ENCODE data around the gene KRTAP2-3. TPM values are rescaled to one million over a fixed set of nuclear protein-coding genes. Genes with fewer than 3 reads are reported as not detected.
"Not testable (repeated sequence)": the region's sequence is repeated elsewhere in the genome, so short reads cannot be mapped to it uniquely, and the experiment has no call there.

The KRTAP2-3 gene
- total and polyA plus RNA-seq, 9 donors: not detected

DNA sequence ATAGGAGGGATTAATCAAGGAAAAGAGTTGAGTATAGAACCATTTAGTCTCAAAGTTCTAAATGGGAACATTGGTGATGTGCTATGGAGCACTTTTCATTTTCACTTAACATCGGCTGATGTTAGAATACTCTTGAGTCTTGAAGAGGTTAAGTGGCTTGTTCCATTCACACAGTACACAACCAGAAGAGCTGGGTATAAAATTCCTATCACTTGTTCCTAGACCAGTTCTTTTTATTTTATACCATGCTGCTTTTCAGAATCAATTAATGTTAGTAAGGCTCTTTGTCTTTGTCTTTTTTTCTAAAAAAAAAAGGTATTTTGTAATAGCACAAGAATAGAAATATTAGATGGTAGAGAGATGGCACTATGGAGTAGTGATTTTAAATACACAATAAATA lies 17.0 kb downstream of the KRTAP2-3 start:
- 92 to 98% (median 96%) methylated on average over 1 of the region's 1 CpG for WGBS, 3 donors
- intact Hi-C loops (cut with DNase I): no loop called here
- no peak overlapping the region for H3K27ac ChIP-seq
- no peaks in the 10 kb centered on the region for H3K4me1 ChIP-seq (ENCODE audit: insufficient read depth)
- H3K9me3 ChIP-seq: no peaks in the 10 kb centered on the region
- no peaks in the 10 kb centered on the region for H3K27me3 ChIP-seq
- H3K36me3 ChIP-seq: no peaks in the 10 kb centered on the region
- H3K4me3 ChIP-seq: no peak overlapping the region
- TF ChIP-seq POLR2A (IDR thresholded peaks at IDR 0.05) (no peak), EP300 (IDR thresholded peaks at IDR 0.05) (no peak)
- TF ChIP-seq, protein P1, sequence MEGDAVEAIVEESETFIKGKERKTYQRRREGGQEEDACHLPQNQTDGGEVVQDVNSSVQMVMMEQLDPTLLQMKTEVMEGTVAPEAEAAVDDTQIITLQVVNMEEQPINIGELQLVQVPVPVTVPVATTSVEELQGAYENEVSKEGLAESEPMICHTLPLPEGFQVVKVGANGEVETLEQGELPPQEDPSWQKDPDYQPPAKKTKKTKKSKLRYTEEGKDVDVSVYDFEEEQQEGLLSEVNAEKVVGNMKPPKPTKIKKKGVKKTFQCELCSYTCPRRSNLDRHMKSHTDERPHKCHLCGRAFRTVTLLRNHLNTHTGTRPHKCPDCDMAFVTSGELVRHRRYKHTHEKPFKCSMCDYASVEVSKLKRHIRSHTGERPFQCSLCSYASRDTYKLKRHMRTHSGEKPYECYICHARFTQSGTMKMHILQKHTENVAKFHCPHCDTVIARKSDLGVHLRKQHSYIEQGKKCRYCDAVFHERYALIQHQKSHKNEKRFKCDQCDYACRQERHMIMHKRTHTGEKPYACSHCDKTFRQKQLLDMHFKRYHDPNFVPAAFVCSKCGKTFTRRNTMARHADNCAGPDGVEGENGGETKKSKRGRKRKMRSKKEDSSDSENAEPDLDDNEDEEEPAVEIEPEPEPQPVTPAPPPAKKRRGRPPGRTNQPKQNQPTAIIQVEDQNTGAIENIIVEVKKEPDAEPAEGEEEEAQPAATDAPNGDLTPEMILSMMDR (IDR thresholded peaks at IDR 0.05): no peak
- no peak for DNase-seq

DNA sequence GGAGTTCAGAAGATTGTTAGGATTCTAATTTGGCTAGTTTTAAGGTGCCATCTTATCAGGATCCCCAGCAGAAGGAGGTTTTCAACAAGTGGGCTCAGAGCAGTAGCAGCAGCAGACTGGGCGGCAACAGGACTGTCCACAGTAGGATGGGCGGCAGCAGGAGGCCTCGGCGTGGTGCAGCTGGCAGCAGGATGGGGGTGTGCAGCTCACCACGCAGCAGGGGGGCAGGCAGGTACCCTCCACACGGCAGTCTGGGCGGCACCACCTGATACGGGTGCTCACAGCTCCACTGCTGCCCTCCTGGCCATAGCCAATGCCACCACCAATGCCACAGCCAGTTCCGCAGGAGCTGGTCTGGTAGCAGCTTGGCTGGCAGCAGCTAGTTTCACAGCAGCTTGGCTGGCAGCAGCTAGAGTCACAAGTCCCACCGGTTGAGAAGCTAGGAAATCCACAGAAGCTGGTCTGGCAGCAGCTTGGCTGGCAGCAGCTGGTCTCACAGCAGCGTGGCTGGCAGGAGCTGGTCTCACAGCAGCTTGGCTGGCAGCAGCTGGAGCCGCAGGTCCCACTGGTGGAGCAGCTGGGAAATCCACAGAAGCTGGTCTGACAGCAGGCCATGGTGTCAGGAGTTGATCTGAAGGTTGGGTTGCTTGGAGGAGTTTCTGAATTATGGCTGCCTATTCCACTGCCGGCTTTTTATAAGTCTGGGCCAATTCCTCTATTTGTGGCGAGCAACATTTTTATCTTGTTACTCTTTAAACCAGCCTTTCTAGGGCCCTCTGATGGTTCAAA lies 18.9 kb downstream of the KRTAP2-3 start, which contains the start of gene KRTAP1-1:
Gene KRTAP1-1, minus strand, starts transcription at position 668 of the 789 bp plus-strand sequence. Its CDS starts 53 bp downstream, at position 615.
- H3K27ac ChIP-seq; H3K27me3 ChIP-seq; H3K4me3 ChIP-seq; H3K9me3 ChIP-seq; intact Hi-C loops (cut with DNase I); H3K36me3 ChIP-seq; DNase-seq; H3K4me1 ChIP-seq (ENCODE audit: insufficient read depth): not testable (repeated sequence)
- WGBS, 3 donors: 75 to 83% (median 76%) methylated on average over 14 of the region's 14 CpGs

- no peaks in the 10 kb centered on the region for H3K9me3 ChIP-seq
- no peak for DNase-seq
- TF ChIP-seq, protein P1 (IDR thresholded peaks at IDR 0.05): no peak
- no peak for TF ChIP-seq EP300 (IDR thresholded peaks at IDR 0.05)
- TF ChIP-seq POLR2A (IDR thresholded peaks at IDR 0.05): no peak
- no peak overlapping the region for H3K27ac ChIP-seq
- no peaks in the 10 kb centered on the region for H3K4me1 ChIP-seq (ENCODE audit: insufficient read depth)
- no peaks in the 10 kb centered on the region for H3K36me3 ChIP-seq
- whole genome bisulfite sequencing, 3 donors: 82 to 87% (median 85%) methylated on average over 2 of the region's 2 CpGs
- no peaks in the 10 kb centered on the region for H3K27me3 ChIP-seq
- intact Hi-C loops (cut with DNase I): no loop called here
- no peak overlapping the region for H3K4me3 ChIP-seq
Measured at GRCh38 chr17:41037853-41038350, 22.0 kb downstream of the KRTAP2-3 start.

DNA sequence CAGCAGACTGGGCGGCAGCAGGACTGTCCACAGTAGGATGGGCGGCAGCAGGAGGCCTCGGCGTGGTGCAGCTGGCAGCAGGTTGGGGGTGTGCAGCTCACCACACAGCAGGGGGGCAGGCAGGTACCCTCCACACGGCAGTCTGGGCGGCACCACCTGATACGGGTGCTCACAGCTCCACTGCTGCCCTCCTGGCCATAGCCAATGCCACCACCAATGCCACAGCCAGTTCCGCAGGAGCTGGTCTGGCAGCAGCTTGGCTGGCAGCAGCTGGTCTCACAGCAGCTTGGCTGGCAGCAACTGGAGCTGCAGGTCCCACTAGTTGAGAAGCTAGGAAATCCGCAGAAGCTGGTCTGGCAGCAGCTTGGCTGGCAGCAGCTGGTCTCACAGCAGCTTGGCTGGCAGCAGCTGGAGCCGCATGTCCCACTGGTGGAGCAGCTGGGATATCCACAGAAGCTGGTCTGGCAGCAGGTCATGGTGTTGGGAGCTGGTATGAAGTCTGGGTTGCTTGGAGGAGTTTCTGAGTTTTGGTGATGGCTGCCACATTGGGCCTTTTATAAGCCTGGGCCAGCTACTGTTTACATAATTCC lies 25.5 kb downstream of the KRTAP2-3 start, which contains the start of gene KRTAP1-3:
Gene KRTAP1-3, minus strand, starts transcription at position 529 of the 590 bp plus-strand sequence. Its CDS starts 53 bp downstream, at position 476.
- H3K9me3 ChIP-seq; DNase-seq; intact Hi-C loops (cut with DNase I); H3K36me3 ChIP-seq; H3K27ac ChIP-seq; H3K27me3 ChIP-seq; H3K4me3 ChIP-seq; H3K4me1 ChIP-seq (ENCODE audit: insufficient read depth): not testable (repeated sequence)
- WGBS, 3 donors: 81 to 93% (median 92%) methylated on average over 9 to 10 of the region's 10 CpGs

- intact Hi-C loops (cut with DNase I): no loop called here
- H3K4me1 ChIP-seq (ENCODE audit: insufficient read depth): peaks cover 2% of the 10 kb centered on the region
- H3K36me3 ChIP-seq: no peaks in the 10 kb centered on the region
- no peaks in the 10 kb centered on the region for H3K27me3 ChIP-seq
- no peak within 1 kb of the TSS for H3K4me3 ChIP-seq
- WGBS, 3 donors: 77 to 88% (median 88%) methylated on average over 12 of the region's 12 CpGs
- H3K27ac ChIP-seq: no peak within 1 kb of the TSS
- TF ChIP-seq POLR2A (IDR thresholded peaks at IDR 0.05) (no peak), EP300 (IDR thresholded peaks at IDR 0.05) (no peak)
- TF ChIP-seq, protein P1 (IDR thresholded peaks at IDR 0.05): no peak
- H3K9me3 ChIP-seq: no peaks in the 10 kb centered on the region
- DNase-seq: no peak
Measured at GRCh38 chr17:41029633-41030245, 30.2 kb downstream of the KRTAP2-3 start, which contains the start of gene KRTAP1-4. Gene KRTAP1-4 (minus strand): TSS chr17:41030195. CDS start chr17:41030078, 117 bp downstream.

Measured in ovary (tissue), 9 donors.